ENCODE data around the gene GAMT. TPM values are rescaled to one million over a fixed set of nuclear protein-coding genes. Genes with fewer than 3 reads are reported as not detected.

Gene GAMT
- total and polyA plus RNA-seq, 2 of the 13 experiments (the other 11 are each of a cell fraction or from before 2014, with no cell fraction given): 115 to 124 TPM

DNA sequence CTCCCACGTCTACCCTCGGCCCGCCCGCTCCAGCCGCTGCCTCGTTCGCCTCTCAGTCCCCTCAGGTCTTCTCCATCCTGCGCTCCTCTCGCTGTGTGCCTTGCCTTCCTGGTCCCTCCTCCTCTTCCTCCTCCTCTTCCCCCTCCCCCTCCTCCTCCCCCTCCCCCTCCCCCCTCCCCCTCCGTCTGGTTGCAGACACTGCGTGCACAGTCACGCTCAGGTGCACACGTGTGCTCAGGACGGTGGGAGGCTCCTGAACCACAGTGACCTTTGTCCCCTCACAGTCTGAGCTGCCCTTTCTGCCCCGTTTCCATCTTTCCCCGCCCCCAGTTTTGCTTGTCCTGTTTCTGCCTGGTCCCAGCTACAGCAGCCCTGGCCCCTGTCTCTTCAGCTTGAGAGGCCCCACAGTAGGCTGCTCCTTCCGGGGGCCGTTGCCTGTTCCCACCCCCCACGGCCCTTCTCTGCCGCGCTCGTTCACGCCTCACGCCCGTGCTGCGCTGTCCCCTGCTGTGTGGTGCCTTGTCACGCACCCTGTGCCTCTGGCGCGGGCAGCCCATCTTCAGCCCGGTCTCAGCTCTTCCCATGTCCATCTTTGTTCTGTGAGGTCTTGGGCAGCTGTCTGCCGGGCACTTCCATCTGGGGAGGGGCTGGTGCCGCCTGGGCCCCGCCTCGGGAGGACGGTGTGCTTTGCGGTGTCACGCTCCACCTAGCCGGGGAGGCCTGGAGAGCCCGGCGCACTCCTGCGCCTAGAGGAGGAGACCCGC, 23.0 kb upstream of the GAMT start (continued):
- TF ChIP-seq TMF1 (CRISPR knock-in tag; IDR thresholded peaks at IDR 0.05; ENCODE audit: low read depth): peak; percentile 55; the same call in 1 of the 2 replicates
- no peak for TF ChIP-seq CCAR2 (optimal IDR thresholded peaks at IDR 0.05; ENCODE audit: low read depth, low read length)
- peak; percentile 85 for TF ChIP-seq ZNF121 (CRISPR knock-in tag; IDR thresholded peaks at IDR 0.05)
- no peak for TF ChIP-seq SMARCE1 (IDR thresholded peaks at IDR 0.05; ENCODE audit: borderline replicate concordance)
- TF ChIP-seq ZSCAN12 (CRISPR knock-in tag; IDR thresholded peaks at IDR 0.05): no peak
- TF ChIP-seq, protein P1, sequence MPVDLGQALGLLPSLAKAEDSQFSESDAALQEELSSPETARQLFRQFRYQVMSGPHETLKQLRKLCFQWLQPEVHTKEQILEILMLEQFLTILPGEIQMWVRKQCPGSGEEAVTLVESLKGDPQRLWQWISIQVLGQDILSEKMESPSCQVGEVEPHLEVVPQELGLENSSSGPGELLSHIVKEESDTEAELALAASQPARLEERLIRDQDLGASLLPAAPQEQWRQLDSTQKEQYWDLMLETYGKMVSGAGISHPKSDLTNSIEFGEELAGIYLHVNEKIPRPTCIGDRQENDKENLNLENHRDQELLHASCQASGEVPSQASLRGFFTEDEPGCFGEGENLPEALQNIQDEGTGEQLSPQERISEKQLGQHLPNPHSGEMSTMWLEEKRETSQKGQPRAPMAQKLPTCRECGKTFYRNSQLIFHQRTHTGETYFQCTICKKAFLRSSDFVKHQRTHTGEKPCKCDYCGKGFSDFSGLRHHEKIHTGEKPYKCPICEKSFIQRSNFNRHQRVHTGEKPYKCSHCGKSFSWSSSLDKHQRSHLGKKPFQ (CRISPR knock-in tag; IDR thresholded peaks at IDR 0.05; ENCODE audit: insufficient replicate concordance): peak; percentile 81
- peak in 1 of 2 experiments; percentile 78; a peak in 2 of 4 replicates for TF ChIP-seq KLF16 (CRISPR knock-in tag; IDR thresholded peaks at IDR 0.05)
- TF ChIP-seq, protein P2, sequence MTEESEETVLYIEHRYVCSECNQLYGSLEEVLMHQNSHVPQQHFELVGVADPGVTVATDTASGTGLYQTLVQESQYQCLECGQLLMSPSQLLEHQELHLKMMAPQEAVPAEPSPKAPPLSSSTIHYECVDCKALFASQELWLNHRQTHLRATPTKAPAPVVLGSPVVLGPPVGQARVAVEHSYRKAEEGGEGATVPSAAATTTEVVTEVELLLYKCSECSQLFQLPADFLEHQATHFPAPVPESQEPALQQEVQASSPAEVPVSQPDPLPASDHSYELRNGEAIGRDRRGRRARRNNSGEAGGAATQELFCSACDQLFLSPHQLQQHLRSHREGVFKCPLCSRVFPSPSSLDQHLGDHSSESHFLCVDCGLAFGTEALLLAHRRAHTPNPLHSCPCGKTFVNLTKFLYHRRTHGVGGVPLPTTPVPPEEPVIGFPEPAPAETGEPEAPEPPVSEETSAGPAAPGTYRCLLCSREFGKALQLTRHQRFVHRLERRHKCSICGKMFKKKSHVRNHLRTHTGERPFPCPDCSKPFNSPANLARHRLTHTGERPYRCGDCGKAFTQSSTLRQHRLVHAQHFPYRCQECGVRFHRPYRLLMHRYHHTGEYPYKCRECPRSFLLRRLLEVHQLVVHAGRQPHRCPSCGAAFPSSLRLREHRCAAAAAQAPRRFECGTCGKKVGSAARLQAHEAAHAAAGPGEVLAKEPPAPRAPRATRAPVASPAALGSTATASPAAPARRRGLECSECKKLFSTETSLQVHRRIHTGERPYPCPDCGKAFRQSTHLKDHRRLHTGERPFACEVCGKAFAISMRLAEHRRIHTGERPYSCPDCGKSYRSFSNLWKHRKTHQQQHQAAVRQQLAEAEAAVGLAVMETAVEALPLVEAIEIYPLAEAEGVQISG (CRISPR knock-in tag; IDR thresholded peaks at IDR 0.05): peak; percentile 73
- TF ChIP-seq AKAP8 (CRISPR knock-in tag; IDR thresholded peaks at IDR 0.05): peak; percentile 97
- peak; percentile 91 for TF ChIP-seq ZBTB7A (CRISPR knock-in tag; IDR thresholded peaks at IDR 0.05)
- TF ChIP-seq SOX13 (IDR thresholded peaks at IDR 0.05): no peak
- peak in 1 of 2 experiments; percentile 43; a peak in 1 of 4 replicates for TF ChIP-seq SOX13 (CRISPR knock-in tag; conservative IDR thresholded peaks at IDR 0.05 in 1 of 2, IDR thresholded peaks at IDR 0.05 in 1 of 2)
- TF ChIP-seq, protein P3, sequence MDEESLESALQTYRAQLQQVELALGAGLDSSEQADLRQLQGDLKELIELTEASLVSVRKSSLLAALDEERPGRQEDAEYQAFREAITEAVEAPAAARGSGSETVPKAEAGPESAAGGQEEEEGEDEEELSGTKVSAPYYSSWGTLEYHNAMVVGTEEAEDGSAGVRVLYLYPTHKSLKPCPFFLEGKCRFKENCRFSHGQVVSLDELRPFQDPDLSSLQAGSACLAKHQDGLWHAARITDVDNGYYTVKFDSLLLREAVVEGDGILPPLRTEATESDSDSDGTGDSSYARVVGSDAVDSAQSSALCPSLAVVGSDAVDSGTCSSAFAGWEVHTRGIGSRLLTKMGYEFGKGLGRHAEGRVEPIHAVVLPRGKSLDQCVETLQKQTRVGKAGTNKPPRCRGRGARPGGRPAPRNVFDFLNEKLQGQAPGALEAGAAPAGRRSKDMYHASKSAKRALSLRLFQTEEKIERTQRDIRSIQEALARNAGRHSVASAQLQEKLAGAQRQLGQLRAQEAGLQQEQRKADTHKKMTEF (CRISPR knock-in tag; IDR thresholded peaks at IDR 0.05): 0 out of 2 replicates have a peak, but pooled peaks have one; percentile 25
- TF ChIP-seq, protein P4, sequence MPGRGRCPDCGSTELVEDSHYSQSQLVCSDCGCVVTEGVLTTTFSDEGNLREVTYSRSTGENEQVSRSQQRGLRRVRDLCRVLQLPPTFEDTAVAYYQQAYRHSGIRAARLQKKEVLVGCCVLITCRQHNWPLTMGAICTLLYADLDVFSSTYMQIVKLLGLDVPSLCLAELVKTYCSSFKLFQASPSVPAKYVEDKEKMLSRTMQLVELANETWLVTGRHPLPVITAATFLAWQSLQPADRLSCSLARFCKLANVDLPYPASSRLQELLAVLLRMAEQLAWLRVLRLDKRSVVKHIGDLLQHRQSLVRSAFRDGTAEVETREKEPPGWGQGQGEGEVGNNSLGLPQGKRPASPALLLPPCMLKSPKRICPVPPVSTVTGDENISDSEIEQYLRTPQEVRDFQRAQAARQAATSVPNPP (CRISPR knock-in tag; IDR thresholded peaks at IDR 0.05): 0 out of 2 replicates have a peak, but pooled peaks have one; percentile 41
- TF ChIP-seq, protein P5, sequence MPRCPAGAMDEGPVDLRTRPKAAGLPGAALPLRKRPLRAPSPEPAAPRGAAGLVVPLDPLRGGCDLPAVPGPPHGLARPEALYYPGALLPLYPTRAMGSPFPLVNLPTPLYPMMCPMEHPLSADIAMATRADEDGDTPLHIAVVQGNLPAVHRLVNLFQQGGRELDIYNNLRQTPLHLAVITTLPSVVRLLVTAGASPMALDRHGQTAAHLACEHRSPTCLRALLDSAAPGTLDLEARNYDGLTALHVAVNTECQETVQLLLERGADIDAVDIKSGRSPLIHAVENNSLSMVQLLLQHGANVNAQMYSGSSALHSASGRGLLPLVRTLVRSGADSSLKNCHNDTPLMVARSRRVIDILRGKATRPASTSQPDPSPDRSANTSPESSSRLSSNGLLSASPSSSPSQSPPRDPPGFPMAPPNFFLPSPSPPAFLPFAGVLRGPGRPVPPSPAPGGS (CRISPR knock-in tag; IDR thresholded peaks at IDR 0.05): no peak; the same call in 1 of the 2 replicates
- TF ChIP-seq, protein P6, sequence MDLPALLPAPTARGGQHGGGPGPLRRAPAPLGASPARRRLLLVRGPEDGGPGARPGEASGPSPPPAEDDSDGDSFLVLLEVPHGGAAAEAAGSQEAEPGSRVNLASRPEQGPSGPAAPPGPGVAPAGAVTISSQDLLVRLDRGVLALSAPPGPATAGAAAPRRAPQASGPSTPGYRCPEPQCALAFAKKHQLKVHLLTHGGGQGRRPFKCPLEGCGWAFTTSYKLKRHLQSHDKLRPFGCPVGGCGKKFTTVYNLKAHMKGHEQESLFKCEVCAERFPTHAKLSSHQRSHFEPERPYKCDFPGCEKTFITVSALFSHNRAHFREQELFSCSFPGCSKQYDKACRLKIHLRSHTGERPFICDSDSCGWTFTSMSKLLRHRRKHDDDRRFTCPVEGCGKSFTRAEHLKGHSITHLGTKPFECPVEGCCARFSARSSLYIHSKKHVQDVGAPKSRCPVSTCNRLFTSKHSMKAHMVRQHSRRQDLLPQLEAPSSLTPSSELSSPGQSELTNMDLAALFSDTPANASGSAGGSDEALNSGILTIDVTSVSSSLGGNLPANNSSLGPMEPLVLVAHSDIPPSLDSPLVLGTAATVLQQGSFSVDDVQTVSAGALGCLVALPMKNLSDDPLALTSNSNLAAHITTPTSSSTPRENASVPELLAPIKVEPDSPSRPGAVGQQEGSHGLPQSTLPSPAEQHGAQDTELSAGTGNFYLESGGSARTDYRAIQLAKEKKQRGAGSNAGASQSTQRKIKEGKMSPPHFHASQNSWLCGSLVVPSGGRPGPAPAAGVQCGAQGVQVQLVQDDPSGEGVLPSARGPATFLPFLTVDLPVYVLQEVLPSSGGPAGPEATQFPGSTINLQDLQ (CRISPR knock-in tag; IDR thresholded peaks at IDR 0.05): peak; percentile 96
- peak; percentile 65 for TF ChIP-seq RBFOX2 (IDR thresholded peaks at IDR 0.05; ENCODE audit: low read depth, low read length)

Measured in HepG2 (cell line).